AG04449 (cell line): ENCODE results near the gene TIMM10B.
A peak's percentile ranks its signal among the peaks of the same experiment; 100 is the strongest.

ENCODE experiments used
- CTCF ChIA-PET: fragments of 350-600 bp; formaldehyde crosslinking; extraction: SDS; loops from one replicate; lab custom pipeline; 2021; ENCODE audit warnings: antibody characterized with exemption; lab: Yijun Ruan, JAX
- POLR2A ChIA-PET: fragments of 400-600, 350-600 bp; formaldehyde crosslinking; extraction: SDS; loops from one replicate; lab custom pipeline; 2020; ENCODE audit warnings: antibody characterized with exemption, inconsistent platforms; lab: Yijun Ruan, JAX
- DNase-seq: peaks from one replicate; pipeline ENCODE4 v3.0.0-alpha.2; 2010; ENCODE audit warnings: low read depth, low spot score
- H3K4me3 ChIP-seq: 2 replicates; pipeline ENCODE4 v1.5.1; 2011; ENCODE audit warnings: low read depth, mild to moderate bottlenecking, control low read depth, low read length
- CTCF ChIP-seq: IDR thresholded peaks from one replicate; pipeline ENCODE4 v1.5.1; 2011; ENCODE audit warnings: mild to moderate bottlenecking, moderate library complexity, low read length, control low read depth, inconsistent platforms; ENCODE audit not compliant: insufficient read depth; ENCODE audit errors: missing control alignments

Gene TIMM10B

GRCh38 chr11:6480299-6480914, 894 bp upstream of the TIMM10B start:
- CTCF ChIA-PET: interaction anchor here (1.3 kb wide), 1 partner anchor 25 kb away, joined by 3 read pairs; no protein-coding TSS in a partner anchor
- H3K4me3 ChIP-seq: peak overlapping the region; percentile 99
- DNase-seq: no peak
- POLR2A ChIA-PET: no interaction called here
- TF ChIP-seq CTCF: no peak

GRCh38 chr11:6481924-6482275, 599 bp downstream of the TIMM10B start:
- CTCF ChIA-PET: interaction anchor here (0.7 to 10.4 kb wide), 7 partner anchors 9 to 102 kb away, joined by 3 to 75 read pairs (median 6); no protein-coding TSS in a partner anchor
- TF ChIP-seq CTCF: no peak
- POLR2A ChIA-PET: interaction anchor here (1.0 to 2.4 kb wide), 8 partner anchors 8 to 137 kb away, joined by 3 to 7 read pairs (median 4); partner anchors contain the start of genes TAF10 and TPP1
- H3K4me3 ChIP-seq: peak overlapping the region; percentile 99
- DNase-seq: no peak

GRCh38 chr11:6482441-6482840, 1.1 kb downstream of the TIMM10B start:
- CTCF ChIA-PET: interaction anchor here (0.7 to 10.4 kb wide), 7 partner anchors 12 to 103 kb away, joined by 3 to 75 read pairs (median 6); partner anchors contain the start of gene DNHD1

GRCh38 chr11:6483015-6483414, 1.7 kb downstream of the TIMM10B start:
- H3K4me3 ChIP-seq: no peak overlapping the region
- DNase-seq: no peak
- TF ChIP-seq CTCF: no peak
- ChIA-PET POLR2A (interaction anchor here (2.4 kb wide), 1 partner anchor 10 kb away, joined by 7 read pairs; no protein-coding TSS in a partner anchor), CTCF (interaction anchor here (0.7 to 10.4 kb wide), 6 partner anchors 12 to 104 kb away, joined by 3 to 75 read pairs (median 10); partner anchors contain the start of gene DNHD1)

More at GRCh38 chr11:6482441-6482840, 1.1 kb downstream of the TIMM10B start:
- no peak for TF ChIP-seq CTCF
- peak overlapping the region; percentile 99 for H3K4me3 ChIP-seq
- POLR2A ChIA-PET: interaction anchor here (1.0 to 2.4 kb wide), 4 partner anchors 7 to 80 kb away, joined by 3 to 7 read pairs (median 6); no protein-coding TSS in a partner anchor
- DNase-seq: no peak

GRCh38 chr11:6485661-6486060, 4.4 kb downstream of the TIMM10B start:
- CTCF ChIA-PET: interaction anchor here (0.7 to 10.4 kb wide), 6 partner anchors 12 to 198 kb away, joined by 3 to 75 read pairs (median 4); partner anchors contain the start of genes MRPL17 and TRIM3
- no peak for TF ChIP-seq CTCF
- no peak overlapping the region for H3K4me3 ChIP-seq
- DNase-seq: no peak
- POLR2A ChIA-PET: no interaction called here

- no peak for DNase-seq
- POLR2A ChIA-PET: no interaction called here
- CTCF ChIA-PET: interaction anchor here (1.6 to 10.4 kb wide), 6 partner anchors 12 to 197 kb away, joined by 3 to 75 read pairs (median 6); partner anchors contain the start of gene MRPL17
- no peak overlapping the region for H3K4me3 ChIP-seq
- no peak for TF ChIP-seq CTCF
These were observed 5.0 kb downstream of the TIMM10B start for GRCh38 chr11:6486256-6486655.
